GM04503 (cell line): Measurements from ENCODE around the gene SMG6.
"Not testable (repeated sequence)": the region's sequence is repeated elsewhere in the genome, so short reads cannot be mapped to it uniquely, and the experiment has no call there.

Source experiments
- DNase-seq: peaks from one replicate; pipeline ENCODE4 v3.0.0-alpha.2; 2012; ENCODE audit warnings: low read depth

The SMG6 gene

GRCh38 chr17:2202996-2203575 is 100.5 kb downstream of the SMG6 start:
- no peak for DNase-seq

- DNase-seq, result no peak
Observed at GRCh38 chr17:2202302-2202995, 101.1 kb downstream of the SMG6 start.

DNA sequence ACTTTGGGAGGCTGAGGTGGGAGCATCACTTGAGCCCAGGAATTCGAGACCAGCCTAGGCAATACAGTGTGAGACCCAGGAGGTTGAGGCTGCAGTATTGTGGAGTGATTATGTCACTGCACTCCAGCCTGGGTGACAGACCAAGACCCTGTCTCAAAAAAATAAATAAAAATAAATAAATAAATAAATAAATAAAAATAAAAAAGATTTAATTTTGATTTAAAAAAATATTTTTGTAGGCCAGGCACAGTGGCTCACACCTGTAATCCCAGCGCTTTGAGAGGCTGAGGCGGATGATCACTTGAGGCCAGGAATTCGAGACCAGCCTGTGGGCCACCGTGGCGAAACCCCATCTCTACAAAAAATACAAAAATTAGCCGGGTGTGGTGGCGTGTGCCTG is 104.2 kb downstream of the SMG6 start:
- not testable (repeated sequence) for DNase-seq

DNA sequence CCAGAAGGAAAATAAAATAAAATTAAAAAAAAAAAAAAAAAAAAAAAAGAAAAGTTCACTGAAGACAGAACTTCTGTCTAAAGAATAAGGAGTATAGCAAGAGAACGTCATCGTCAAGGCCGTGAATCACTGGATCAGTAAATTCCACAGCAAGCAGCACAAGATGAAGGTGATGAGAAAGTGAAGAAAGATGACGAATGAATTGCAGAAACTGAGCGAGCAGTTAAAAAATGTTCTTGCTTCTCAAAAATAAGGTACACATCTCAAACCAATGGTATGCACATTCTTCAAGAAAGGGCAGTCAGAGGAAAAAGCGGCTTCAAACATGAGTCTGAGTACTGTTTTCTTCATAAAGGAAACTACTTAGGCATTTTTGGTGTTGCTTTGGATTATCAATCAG is 104.7 kb downstream of the SMG6 start:
- no peak for DNase-seq

DNA sequence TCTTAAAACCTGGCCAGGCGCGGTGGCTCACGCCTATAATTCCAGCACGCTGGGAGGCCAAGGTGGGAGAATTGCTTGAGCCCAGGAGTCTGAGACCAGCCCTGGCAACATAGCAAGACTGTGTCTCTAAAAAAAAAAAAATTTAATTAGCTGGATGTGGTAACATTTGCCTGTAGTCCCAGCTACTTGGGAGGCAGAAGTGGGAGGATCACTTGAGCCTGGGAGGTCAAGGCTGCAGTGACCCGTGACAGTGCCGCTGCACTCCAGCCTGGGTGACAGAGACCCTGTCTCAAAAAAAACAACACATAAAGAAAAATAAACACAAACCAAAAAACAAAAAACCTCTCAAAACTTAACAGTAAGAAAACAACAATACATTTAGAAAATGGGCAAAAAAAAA is 106.3 kb downstream of the SMG6 start:
- no peak for DNase-seq

- no peak for DNase-seq
Observed at GRCh38 chr17:2195729-2196128, 107.9 kb downstream of the SMG6 start.

GRCh38 chr17:2194889-2195335 is 108.7 kb downstream of the SMG6 start:
- no peak for DNase-seq

DNA sequence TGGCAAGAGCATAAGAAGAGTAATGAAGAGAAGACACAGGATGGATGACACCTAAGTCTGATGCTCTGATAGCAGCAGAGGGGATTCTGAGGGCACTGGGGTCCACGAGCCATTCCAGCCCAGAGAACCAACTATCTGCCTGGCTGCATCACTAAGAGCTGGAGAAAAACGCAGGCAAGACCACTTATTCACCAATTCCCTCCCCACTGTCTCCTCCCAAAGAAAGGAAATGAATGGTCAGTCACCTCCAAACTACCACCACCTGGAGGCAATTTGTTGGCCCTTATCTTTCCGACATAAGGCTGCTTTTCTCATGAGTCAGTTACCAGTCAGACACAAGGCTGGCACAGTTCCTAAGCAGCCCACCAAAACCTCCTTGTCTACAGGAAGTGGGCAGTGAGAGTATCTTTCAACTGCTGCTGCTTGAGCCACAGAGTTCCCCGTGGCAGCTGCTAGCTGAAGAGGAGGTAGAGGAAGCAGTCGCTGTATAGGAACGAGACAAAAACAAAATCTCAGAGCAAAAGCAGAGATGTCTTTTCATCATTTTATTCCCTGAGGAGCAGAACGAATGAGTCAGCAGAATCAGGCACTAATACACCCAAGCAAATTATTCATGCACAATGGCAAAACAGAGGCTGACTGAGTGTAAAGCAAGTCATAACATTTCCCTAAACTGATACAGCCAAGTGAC is 111.1 kb downstream of the SMG6 start:
- DNase-seq, result peak; percentile 85

DNA sequence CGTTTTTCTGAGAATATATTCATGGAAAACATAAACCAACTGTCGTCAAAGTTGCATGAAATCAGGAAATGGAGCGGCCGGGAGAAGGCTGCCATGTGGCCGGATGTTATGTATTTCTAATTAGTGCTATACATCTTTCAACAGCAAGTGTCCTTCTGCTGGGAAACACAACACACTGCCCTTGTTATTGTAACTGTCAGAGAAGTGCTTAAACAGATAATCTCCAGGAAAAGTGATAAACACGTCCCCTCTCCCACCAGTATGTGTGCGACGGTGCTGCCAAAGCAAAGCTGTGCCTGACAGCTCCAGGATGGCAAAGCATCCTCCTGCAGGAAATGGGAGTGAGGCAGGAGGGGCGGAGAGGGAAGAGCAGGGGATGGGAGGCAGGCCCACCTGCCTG is 111.8 kb downstream of the SMG6 start:
- DNase-seq, result no peak

GRCh38 chr17:2191227-2191626 is 112.4 kb downstream of the SMG6 start:
- no peak for DNase-seq

DNA sequence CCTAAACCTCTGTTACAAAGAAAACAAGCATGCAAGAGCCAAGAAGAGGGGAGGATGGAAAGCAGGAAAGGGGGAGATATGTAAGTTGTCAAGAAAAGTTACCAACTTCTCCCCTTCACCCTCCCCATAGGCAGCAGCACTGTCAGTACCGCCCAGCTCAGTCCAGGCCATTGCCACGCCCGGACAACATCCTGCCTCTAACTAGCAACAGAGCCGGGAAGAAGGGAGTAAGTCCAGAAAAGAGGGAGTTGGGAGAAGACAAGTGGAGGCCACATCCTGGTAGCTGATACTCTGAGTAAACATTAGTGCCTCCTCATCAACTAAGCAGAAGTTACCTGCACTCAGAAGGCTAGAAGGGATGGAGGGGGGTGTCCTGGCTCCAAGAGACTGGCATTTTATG is 113.6 kb downstream of the SMG6 start:
- DNase-seq, result no peak

DNA sequence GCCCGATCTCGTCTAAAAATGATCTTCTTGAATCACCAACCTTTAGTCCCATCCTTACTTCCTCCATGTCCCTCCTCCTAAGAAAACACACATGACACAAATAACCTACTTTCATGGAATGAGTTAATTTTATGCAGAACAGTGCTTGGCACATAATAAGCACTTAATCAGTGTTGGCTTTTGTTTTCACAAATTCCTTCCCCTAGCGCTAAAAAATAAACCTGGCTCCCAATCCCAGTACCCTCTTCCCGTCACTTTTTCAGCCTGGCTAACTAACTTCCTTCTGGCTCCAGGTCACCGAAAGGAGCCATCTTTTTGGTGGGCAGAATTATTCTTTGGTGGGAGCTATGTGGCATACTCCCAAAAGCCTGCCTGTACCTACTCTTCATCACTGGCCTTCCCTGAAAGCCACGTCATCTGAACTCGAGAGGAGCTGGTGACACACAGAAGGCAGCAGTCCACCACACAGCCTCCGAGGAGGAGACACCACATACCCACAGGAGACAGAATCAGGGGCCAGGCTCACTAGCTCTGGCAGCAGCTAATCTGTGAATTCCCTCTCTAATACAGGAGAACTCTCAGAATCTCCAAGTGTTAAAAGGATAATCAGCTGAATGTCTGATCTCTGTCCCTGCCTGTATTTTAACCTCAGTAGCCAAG is 114.5 kb downstream of the SMG6 start:
- DNase-seq, result no peak

- DNase-seq, result no peak
Observed at GRCh38 chr17:2187758-2188157, 115.8 kb downstream of the SMG6 start.

DNA sequence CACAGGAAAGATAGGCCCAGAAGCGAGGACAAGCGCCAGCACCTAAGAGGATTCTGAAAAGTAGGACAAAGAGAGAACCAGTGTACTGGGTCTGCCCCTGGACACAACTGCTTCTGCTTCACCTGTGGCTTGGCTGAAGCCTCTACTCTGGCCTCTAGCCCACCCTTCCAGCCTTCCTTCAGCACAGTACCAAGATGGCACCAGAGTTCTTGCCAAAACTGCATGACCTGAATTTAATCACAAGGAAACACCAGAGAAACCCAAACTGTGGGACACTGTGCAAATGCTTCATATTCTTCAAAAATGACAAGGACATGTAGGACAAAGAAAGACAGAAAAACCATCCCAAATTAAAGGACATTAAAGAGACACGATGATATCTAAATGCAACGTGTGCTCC is 116.6 kb downstream of the SMG6 start:
- no peak for DNase-seq

GRCh38 chr17:2184993-2185931 is 118.3 kb downstream of the SMG6 start:
- no peak for DNase-seq

DNA sequence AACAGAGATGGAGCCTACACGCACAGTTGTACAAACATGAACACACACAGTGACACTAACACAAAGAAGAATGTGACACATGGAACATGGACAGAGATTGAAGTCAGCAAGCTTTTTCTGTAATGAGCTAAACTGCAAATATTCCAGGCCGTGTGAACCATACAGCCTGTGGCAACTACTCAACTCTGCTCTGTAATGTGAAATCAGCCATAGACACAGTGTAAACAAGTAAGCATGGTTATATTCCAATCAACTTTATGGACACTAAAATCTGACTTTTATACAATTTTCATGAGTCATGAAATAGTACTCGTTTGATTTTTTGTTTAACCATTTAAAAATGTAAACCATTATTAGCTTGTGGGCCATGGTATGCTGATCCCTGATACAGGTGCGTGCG is 120.2 kb downstream of the SMG6 start:
- DNase-seq, result no peak

DNA sequence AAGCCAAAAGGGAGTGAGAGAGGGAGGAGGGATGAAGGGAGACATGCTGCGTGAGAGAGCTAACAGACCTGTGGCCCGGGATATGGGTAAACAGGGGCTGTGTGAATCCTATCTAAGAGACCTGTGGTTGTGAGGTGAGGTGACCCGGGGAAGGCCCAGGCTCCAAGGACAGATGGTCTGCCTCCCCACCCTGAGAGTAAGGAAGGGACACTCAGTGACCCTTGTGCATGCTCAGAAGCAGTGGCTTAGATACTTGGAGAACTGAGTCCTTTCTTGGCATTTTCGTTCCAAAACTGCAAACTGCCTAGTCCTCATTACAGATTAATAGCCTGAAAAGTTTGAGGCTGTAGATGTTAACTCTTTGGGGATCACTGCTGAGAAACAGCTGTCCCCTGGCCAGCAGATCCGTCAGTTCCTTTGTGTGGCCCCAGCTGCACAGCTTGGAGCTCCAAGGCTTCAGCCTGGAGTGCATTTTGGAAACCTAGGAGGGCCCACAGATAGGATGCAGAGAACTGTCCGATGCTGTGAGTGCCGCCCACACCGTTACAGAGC is 121.6 kb downstream of the SMG6 start:
- no peak for DNase-seq

- peak; percentile 84 for DNase-seq
Observed at GRCh38 chr17:2181206-2181896, 122.2 kb downstream of the SMG6 start.

- no peak for DNase-seq
Observed at GRCh38 chr17:2180768-2181167, 122.8 kb downstream of the SMG6 start.

- DNase-seq, result peak; percentile 91
Observed at GRCh38 chr17:2179615-2180295, 123.8 kb downstream of the SMG6 start.
